Activated T-cell treated with anti-CD3 and anti-CD28 coated beads, Interleukin-2, amount 50 U/mL, for 1 hour (primary cell): Measurements from ENCODE around the gene LYPD4.

Experiments
- DNase-seq: peaks from one replicate; pipeline ENCODE4 v3.0.0-alpha.2; 2020

LYPD4 gene, protein sequence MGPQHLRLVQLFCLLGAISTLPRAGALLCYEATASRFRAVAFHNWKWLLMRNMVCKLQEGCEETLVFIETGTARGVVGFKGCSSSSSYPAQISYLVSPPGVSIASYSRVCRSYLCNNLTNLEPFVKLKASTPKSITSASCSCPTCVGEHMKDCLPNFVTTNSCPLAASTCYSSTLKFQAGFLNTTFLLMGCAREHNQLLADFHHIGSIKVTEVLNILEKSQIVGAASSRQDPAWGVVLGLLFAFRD

DNA sequence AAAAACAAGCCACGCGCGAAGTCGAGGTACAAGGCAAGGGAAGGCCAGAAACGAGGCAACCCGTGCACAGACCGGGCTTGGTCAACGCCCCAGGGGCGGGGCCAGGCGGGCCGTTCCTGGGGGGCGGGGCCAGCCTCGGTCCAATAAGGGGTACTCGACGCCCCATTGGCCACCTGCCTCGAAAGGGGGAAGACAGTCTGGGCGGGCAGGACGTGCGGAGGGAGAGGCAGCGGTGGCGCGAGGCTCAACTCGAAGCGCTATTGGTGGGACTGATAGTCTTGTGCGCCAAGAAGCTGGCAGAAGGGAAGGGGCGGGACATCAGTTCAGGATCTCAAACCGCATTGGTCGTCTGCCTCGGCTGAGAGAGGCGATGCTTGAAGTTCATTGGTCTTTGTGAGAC is at the start of gene LYPD4:
LYPD4 (minus strand) TSS at position 83 of the 400 bp plus-strand sequence. CDS start 5,398 bp downstream, outside the sequence.
- no peak for DNase-seq

DNA sequence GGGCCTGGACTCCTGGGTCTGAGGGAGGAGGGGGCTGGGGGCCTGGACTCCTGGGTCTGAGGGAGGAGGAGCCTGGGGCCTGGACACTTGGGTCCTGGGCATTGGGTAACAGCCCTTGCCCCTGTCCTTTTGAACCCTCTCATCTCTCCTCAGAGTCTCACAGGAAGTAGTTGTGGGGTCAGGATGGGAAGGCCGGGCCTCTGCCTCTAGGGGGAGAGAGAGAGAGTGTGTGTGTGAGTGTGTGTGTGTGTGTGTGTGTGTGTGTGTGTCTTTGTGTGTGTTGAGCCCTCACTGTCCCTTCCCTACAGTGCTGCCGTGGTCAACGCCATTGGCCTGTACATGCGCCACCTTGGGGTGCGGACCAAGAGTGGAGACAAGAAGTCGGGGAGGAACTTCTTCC is 49.4 kb upstream of the LYPD4 start:
- no peak for DNase-seq

DNA sequence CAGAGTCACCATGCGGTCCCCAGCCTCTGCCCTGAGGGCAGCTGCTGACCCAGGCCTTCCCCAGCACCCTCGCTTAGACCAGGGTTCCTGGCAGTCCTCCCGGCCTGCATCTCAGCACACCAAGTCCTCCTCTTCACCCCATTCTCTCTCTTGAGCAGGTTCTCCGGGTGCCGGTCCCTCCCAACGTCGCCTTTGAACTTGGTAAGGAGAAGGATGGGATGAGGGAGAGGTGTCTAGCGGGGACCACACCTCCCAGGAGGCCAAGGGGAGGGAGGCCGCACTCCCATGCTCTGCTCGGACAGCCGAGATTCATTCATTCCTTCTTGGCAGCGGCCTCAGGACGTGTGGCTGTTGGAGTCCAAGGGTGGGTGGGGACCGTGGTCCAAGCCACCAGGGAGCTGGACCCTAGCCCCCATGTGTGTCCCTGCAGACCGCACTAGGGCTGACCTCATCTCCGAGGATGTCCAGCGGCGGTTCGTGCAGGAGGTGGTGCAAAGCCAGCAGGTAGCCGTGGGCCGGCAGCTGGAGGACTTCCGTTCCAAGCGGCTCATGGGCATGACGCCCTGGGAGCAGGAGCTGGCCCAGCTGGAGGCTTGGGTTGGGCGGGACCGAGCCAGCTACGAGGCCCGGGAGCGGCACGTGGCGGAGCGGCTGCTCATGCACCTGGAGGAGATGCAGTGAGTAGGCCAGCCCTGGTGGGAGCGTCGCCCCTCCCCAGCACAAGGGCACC is 47.9 kb upstream of the LYPD4 start:
- DNase-seq, result no peak

DNA sequence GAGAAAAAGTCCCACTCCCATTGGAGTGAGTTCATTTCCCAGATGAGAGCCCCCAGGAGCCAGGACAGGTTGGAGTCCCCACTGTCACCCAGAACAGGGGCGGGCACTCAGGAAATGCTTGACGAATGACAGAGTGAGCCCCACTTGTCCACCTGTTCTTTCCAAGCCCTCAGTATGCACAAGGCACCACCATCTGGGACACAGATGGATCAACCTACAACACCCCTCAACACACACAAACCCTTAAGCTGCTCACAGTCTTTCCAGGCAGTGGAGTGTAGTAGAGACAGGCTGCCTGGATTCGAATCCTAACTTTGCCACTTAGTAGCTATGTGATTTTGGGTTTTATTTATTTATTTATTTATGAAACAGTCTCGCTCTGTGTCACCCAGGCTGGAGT is 46.5 kb upstream of the LYPD4 start:
- DNase-seq, result no peak

- DNase-seq, result no peak
These were observed 45.4 kb upstream of the LYPD4 start for GRCh38 chr19:41889896-41890295.

GRCh38 chr19:41888926-41889325 is 44.4 kb upstream of the LYPD4 start:
- no peak for DNase-seq

- peak; percentile 90 for DNase-seq
These were observed 43.4 kb upstream of the LYPD4 start for GRCh38 chr19:41887711-41888382.

GRCh38 chr19:41886761-41887710 is 42.6 kb upstream of the LYPD4 start:
- peak; percentile 59 for DNase-seq

GRCh38 chr19:41883821-41884733 is 39.6 kb upstream of the LYPD4 start:
- peak; percentile 89 for DNase-seq

- DNase-seq, result no peak
These were observed 39.0 kb upstream of the LYPD4 start for GRCh38 chr19:41883463-41883820.

GRCh38 chr19:41882568-41883462 is 38.3 kb upstream of the LYPD4 start, which contains the start of gene ARHGEF1:
TSS of gene ARHGEF1 (plus strand) at chr19:41883184. CDS start at chr19:41888083, 4,899 bp downstream.
- peak; percentile 72 for DNase-seq

DNA sequence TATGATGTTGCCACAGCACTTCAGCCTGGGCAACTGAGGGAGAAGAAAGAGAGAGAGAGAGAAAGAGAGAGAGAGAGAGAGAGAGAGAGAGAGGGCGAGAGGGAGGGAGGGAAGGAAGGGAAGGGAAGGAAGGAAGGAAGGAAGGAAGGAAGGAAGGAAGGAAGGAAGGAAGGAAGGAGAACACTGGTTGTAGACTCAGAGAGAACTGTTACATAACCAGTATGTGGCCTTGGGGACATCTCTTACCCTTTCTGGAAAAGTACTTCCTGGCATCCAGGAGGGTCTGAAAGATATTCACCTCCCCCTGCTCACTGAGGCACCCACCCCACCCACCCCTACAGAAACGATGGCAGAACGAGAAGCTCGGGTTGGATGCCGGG is 35.8 kb upstream of the LYPD4 start:
- no peak for DNase-seq

- no peak for DNase-seq
These were observed 35.3 kb upstream of the LYPD4 start for GRCh38 chr19:41879670-41880328.

DNA sequence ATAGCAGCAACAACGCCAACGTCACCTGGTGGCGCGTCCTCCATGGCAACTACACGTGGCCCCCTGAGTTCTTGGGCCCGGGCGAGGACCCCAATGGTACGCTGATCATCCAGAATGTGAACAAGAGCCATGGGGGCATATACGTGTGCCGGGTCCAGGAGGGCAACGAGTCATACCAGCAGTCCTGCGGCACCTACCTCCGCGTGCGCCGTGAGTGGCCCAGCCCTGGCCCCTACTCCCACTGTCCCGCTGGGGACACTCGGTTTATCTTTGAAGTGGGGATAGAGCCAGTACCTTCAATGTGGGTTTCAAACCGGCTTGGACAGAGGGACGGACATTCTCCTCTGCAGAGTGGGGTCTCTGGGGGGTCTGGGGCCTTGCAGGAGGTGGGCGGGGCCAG is 34.6 kb upstream of the LYPD4 start:
- DNase-seq, result no peak

GRCh38 chr19:41877916-41878905 is 33.7 kb upstream of the LYPD4 start:
- no peak for DNase-seq

- no peak for DNase-seq
These were observed 32.7 kb upstream of the LYPD4 start, which contains the start of gene CD79A for GRCh38 chr19:41876847-41877832. TSS of gene CD79A (plus strand) at chr19:41877279. CDS start at chr19:41877305, 26 bp downstream.

GRCh38 chr19:41875973-41876372 is 31.5 kb upstream of the LYPD4 start:
- peak; percentile 29 for DNase-seq
